Measurements from ENCODE around the gene MAP3K19.
"Not testable (repeated sequence)": the region's sequence is repeated elsewhere in the genome, so short reads cannot be mapped to it uniquely, and the experiment has no call there.

MAP3K19 gene

DNA sequence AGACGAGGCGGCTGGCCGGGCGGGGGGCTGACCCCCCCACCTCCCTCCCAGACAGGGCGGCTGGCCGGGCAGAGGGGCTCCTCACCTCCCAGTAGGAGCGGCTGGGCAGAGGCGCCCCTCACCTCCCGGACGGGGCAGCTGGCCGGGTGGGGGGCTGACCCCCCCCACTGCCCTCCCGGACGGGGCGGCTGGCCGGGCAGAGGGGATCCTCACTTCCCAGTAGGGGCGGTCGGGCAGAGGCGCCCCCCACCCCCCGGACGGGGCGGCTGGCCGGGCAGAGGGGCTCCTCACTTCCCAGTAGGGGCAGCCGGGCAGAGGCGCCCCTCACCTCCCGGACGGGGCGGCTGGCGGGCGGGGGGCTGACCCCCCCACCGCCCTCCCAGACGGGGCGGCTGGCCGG lies 14.0 kb downstream of the MAP3K19 start:
- H3K4me1 ChIP-seq (ENCODE audit: insufficient read depth, low read length); H3K9ac ChIP-seq (ENCODE audit: low read depth, low read length); H3K9me3 ChIP-seq (ENCODE audit: control insufficient read depth, insufficient read depth, low read length); H3K36me3 ChIP-seq (ENCODE audit: insufficient read depth, low read length): not testable (repeated sequence)

DNA sequence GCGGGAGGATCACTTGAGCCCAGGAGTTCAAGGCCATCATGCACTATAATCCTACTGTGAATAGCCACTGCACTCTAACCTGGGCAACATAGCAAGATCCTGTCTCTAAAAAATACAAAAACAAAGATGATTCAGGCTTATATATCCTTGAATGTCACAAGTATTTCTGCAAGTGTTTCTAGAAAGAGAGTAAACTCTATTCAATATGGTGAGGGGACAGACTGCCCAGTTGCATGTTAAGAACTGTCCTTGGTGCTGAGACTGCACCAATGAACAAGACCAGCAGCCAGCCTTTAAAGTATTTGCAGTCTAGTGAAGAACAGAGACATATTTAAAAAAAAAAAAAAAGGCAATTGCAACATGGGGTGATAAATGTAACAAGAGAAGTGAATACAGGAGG lies 16.4 kb downstream of the MAP3K19 start:
- no peak overlapping the region for H3K9ac ChIP-seq (ENCODE audit: low read depth, low read length)
- no peaks in the 10 kb centered on the region for H3K9me3 ChIP-seq (ENCODE audit: control insufficient read depth, insufficient read depth, low read length)
- no peaks in the 10 kb centered on the region for H3K36me3 ChIP-seq (ENCODE audit: insufficient read depth, low read length)
- H3K4me1 ChIP-seq (ENCODE audit: insufficient read depth, low read length), result no peaks in the 10 kb centered on the region

DNA sequence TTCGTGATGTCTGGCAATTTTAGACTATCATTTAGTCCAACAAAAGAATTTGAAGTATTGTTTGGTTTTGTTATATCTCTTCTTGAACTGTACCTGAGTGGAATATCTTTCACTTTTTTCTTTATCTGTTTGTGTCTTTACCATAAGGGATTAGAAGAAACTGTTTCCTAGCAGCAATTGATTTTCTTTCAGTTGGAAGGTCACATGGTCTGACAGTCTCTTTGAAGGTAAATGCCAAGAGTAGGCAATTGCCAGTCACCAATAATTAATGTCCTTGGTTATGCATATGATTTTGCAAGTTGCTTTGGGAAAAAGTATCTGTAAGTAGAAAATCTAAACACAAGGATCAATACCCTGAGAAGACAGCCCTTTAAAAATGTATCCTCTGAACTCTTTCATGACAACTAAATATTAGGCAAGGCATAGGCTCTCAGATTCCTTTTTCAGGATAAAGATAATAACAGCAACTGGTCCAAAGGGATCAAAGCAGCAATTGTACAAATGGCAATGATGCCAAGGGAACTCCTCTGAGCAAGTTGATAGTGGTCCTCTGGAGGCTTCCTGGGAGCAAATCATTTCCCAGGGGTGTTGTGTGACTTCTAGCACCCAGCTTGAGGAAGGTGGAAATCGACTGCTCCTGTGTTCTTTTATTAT lies 17.6 kb downstream of the MAP3K19 start:
- Histone ChIP-seq H3K4me1 (ENCODE audit: insufficient read depth, low read length) (no peaks in the 10 kb centered on the region), H3K36me3 (ENCODE audit: insufficient read depth, low read length) (no peaks in the 10 kb centered on the region), H3K9ac (ENCODE audit: low read depth, low read length) (no peak overlapping the region), H3K9me3 (ENCODE audit: control insufficient read depth, insufficient read depth, low read length) (no peaks in the 10 kb centered on the region)

DNA sequence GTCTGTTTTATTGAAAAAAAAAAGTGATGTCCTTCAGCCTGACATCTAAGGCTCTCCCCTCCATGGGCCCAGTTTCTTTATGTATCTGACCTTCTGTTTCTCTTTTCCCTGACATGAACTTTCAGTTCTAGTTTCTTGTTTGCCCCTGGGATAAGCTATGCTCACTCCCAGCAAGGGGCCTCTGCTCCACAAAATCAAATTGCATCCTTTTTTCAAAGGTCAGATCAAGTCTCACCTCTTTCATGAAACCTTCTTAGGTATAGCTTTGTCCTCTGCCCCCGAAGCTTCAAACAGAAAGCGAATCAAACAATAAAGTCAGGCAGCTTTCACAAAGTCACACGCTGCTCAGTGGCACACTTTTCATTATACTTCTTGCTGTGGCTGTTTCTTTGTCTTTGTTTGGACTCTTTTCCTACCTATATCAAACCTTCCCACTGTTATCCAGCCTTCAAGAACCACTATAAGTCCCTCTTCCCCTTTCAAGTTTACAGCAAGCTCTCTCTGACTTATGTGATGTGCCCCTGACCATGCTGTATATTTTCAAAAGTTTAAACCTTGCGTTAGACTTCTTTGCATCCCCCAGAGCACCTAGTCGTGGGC lies 23.3 kb downstream of the MAP3K19 start:
- H3K36me3 ChIP-seq (ENCODE audit: insufficient read depth, low read length), result no peaks in the 10 kb centered on the region
- H3K9ac ChIP-seq (ENCODE audit: low read depth, low read length), result no peak overlapping the region
- no peaks in the 10 kb centered on the region for H3K9me3 ChIP-seq (ENCODE audit: control insufficient read depth, insufficient read depth, low read length)
- H3K4me1 ChIP-seq (ENCODE audit: insufficient read depth, low read length), result no peaks in the 10 kb centered on the region

DNA sequence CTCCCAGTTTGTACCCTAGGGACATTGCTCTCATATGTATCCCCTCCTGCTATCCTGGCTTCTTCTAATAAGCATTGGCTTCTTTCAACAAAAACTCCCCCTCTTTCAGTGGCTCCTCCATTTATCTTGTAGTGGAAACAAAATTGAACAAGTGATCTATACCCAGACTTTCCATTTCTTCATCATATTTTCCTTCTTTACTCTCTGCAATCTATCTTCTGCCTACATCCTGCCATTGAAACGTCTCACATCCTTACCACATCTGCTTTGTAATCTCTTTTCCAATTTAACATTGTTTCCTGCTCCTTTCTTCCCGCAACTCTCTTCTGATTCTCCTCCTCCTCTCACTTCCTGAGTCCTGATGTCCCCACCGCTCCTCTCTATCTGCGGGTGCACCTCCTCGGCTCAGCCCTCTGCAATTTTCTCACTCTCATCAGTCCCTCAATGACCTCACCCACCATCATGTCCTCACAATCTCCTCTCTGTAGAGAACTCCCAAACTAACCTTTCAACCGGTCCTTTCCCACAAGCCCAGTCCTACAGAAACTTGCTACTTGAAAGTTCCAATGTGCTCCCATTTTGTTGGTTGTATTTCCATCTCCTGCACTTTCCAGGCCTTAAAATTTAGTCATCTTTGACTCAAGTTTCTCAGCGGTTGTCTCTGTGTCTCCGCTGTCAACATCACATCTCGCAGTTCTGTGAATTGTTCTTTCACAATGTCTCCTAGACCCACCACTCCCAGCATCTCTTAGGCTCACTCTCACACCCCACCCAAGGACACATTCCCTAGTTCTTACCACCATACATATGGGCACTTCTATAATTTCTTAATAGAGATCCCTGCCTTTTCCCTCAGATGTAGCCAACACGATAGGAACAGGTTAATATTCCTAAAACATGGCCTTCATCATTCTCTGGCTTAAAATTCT lies 24.0 kb downstream of the MAP3K19 start:
- H3K9me3 ChIP-seq (ENCODE audit: control insufficient read depth, insufficient read depth, low read length), result no peaks in the 10 kb centered on the region
- no peaks in the 10 kb centered on the region for H3K4me1 ChIP-seq (ENCODE audit: insufficient read depth, low read length)
- no peak overlapping the region for H3K9ac ChIP-seq (ENCODE audit: low read depth, low read length)
- H3K36me3 ChIP-seq (ENCODE audit: insufficient read depth, low read length), result no peaks in the 10 kb centered on the region

DNA sequence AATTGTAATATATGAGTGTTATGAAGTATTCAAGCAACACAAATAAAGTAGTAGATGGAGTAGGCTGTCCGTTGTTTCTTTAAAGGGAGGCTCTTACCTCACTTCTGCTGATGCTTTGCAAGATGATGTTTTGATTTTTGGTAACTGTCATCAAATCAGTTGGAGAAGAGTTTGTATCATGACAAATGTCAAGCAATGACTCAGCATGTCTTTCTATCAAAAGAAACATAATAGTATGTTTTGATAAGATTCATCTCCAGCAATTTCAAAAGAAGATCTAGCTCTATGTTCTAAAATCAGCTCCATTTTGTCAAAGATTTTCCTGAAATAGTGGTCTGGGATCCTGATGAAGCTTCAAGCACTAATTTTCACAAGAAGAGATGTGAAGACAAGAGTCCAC lies 25.6 kb downstream of the MAP3K19 start:
- Histone ChIP-seq H3K36me3 (ENCODE audit: insufficient read depth, low read length) (no peaks in the 10 kb centered on the region), H3K9me3 (ENCODE audit: control insufficient read depth, insufficient read depth, low read length) (no peaks in the 10 kb centered on the region), H3K4me1 (ENCODE audit: insufficient read depth, low read length) (no peaks in the 10 kb centered on the region), H3K9ac (ENCODE audit: low read depth, low read length) (no peak overlapping the region)

DNA sequence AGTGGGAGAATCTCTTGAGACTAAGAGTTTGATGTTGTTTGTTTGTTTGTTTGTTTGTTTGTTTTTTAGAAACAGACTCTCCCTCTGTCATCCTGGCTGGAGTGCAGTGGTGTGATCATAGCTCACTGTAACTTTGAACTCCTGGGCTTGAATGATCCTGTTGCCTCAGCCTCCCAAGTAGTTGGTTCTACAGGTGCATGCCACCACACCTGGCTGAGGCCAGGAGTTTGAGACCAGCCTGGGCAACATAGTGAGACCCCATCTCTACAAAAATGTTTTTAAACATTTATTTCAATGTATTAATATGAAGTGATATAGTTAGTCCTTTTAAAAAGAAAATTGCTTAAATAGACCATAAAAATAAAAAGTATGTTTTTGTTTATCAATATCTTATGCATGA lies 35.6 kb downstream of the MAP3K19 start:
- Histone ChIP-seq H3K9me3 (ENCODE audit: control insufficient read depth, insufficient read depth, low read length) (peaks cover 4% of the 10 kb centered on the region; the same call in 1 of the 2 replicates), H3K36me3 (ENCODE audit: insufficient read depth, low read length) (no peaks in the 10 kb centered on the region), H3K4me1 (ENCODE audit: insufficient read depth, low read length) (no peaks in the 10 kb centered on the region), H3K9ac (ENCODE audit: low read depth, low read length) (no peak overlapping the region)

DNA sequence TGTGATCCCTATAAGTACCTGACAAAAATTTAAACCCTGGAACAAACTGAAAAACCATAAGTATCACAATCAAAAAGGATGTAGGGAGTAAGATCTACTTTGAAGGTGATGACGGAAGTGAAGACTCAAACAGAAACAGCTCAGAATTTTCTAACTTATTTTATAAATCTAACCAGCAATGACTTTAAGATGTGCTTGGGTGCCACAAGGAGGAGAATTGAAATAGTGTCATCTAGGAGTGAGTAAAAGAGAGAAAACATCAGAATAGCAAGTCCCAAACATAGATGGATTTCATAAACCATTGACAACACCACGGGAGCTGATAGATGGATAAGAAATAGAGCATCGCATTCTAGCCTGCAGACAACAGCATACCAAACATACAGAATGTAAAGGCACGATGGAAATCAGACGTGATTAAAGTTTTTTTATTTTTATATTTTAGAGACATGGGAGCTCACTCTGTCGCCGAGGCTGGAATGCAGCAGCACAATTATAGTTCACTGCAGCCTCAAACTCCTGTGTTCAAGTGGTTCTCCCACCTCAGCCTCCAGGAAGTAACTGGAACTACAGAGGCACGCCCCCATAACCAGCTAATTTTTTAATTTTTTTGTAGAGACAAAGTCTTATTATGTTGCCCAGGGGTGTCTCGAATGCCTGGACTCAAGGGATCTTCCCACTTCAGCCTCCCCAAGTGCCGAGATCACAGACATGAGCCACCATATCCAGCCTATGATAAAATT lies 36.9 kb downstream of the MAP3K19 start:
- no peaks in the 10 kb centered on the region for H3K9me3 ChIP-seq (ENCODE audit: control insufficient read depth, insufficient read depth, low read length)
- no peak overlapping the region for H3K9ac ChIP-seq (ENCODE audit: low read depth, low read length)
- peaks cover 2% of the 10 kb centered on the region; the same call in 1 of the 2 replicates for H3K4me1 ChIP-seq (ENCODE audit: insufficient read depth, low read length)
- H3K36me3 ChIP-seq (ENCODE audit: insufficient read depth, low read length), result no peaks in the 10 kb centered on the region

DNA sequence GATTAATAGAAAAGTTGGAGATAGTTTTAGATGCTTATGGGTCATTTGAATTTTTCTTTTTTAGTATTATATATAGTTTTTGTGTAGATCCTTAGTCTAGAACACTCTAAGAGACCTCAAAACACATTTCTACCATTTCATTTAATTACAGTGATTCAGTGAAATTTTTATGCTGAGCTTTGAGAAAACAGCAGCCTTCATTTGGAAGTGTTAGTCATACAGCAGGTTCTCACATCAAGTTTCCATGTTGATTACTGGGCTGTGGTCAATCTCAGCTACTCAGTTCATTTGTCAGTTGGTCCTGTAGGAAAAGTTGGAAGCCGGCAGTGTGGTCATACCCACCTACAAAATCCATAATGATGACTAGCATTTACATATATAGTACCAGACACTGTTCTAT lies 37.9 kb downstream of the MAP3K19 start:
- Histone ChIP-seq H3K36me3 (ENCODE audit: insufficient read depth, low read length) (no peaks in the 10 kb centered on the region), H3K9ac (ENCODE audit: low read depth, low read length) (no peak overlapping the region), H3K9me3 (ENCODE audit: control insufficient read depth, insufficient read depth, low read length) (no peaks in the 10 kb centered on the region), H3K4me1 (ENCODE audit: insufficient read depth, low read length) (peaks cover 6% of the 10 kb centered on the region)

DNA sequence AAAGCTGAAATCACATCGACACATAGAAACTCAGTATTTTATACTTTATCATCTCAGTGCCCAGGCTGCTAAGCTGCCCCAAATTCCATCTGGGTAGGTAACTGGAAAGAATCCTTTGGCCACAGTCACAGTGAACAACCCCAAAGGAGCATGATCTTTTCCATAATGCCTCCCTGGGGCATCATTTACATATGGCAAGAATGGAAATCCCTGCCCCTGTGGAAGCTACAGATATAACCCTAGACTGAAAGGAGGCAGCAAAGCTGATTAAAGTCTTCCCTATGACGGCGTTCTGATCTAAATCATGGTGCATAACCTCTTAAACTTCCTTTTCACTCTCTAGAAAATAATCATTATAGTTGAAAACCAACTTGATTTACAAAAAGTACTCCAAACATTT lies 41.5 kb downstream of the MAP3K19 start:
- H3K36me3 ChIP-seq (ENCODE audit: insufficient read depth, low read length), result no peaks in the 10 kb centered on the region
- H3K4me1 ChIP-seq (ENCODE audit: insufficient read depth, low read length), result peaks cover 6% of the 10 kb centered on the region
- H3K9ac ChIP-seq (ENCODE audit: low read depth, low read length), result no peak overlapping the region
- H3K9me3 ChIP-seq (ENCODE audit: control insufficient read depth, insufficient read depth, low read length), result no peaks in the 10 kb centered on the region

DNA sequence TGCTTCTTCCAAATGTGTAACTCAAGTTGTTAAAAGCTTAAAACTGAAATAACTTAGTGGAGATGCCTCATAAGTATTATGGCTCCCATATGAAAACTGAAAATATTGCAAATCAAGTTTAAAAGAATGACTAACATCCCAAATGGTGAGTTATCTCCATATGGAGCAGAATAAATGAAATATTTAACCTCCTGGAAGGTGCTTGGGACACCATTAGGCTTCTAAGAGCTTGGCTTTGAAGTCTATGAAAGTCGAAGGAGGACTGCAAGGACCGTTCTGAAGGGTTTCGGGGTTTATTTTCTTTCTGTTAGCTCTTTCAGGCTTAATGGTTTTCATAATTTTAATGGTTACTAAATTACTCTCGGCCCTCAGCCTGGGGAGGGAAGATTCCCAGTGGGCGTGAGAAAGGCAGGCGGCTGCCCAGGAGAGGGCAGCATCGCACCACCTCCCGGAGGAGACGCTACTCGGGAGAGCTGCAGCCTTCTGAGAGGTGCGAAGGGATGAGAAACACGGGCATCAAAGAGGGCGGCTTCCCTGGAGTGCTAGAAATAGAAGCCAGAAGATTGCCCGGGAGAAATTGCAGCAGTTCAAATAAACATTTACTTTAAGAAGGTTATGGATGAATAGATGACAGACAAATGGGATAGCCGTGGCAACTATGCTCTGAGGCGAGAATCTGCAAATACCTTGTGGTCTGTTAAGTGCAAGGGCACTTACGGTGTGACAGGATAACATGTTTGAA lies 43.1 kb downstream of the MAP3K19 start:
- Histone ChIP-seq H3K9ac (ENCODE audit: low read depth, low read length) (no peak overlapping the region), H3K36me3 (ENCODE audit: insufficient read depth, low read length) (no peaks in the 10 kb centered on the region), H3K9me3 (ENCODE audit: control insufficient read depth, insufficient read depth, low read length) (no peaks in the 10 kb centered on the region)

DNA sequence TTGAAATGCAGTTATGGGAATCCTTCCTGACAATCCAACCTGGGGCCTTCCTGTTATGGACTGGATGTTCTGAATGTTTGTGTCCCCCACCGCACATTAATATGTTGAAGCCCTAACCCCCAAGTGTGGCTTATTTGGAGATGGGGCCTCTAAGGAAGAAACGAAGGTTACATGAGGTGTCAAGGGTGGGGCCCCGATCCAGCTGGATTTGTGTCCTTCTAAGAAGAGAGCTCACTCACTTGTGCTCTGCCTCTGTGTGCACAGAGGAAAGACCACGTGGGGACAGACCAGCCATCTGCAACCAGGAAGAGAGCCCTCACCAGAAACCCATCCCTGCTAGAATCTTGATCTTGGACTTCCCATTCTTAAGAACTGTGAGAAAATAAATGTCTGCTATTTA lies 44.4 kb downstream of the MAP3K19 start:
- Histone ChIP-seq H3K4me1 (ENCODE audit: insufficient read depth, low read length) (peaks cover 6% of the 10 kb centered on the region), H3K9me3 (ENCODE audit: control insufficient read depth, insufficient read depth, low read length) (no peaks in the 10 kb centered on the region), H3K9ac (ENCODE audit: low read depth, low read length) (no peak overlapping the region), H3K36me3 (ENCODE audit: insufficient read depth, low read length) (no peaks in the 10 kb centered on the region)

More for the DNA sequence above, 43.1 kb downstream of the MAP3K19 start:
- H3K4me1 ChIP-seq (ENCODE audit: insufficient read depth, low read length), result peaks cover 6% of the 10 kb centered on the region

DNA sequence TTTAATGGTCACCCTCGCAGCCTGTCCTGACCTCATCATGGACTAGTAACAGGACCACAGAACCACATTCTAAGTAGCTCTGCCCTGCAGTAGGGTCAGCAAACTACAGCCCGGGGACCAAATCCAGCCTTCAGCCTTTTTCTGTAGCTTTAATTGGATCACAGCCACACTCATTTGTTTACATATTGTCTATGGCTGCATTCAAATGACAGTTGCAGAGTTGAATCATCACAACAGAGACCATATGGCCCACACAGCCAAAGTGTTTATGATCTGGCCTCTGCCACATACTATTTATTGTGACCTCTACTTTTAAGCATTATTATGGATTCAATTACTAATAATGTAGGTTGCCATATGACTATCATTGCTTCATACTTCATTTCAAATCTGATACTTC lies 47.7 kb downstream of the MAP3K19 start:
- H3K4me1 ChIP-seq (ENCODE audit: insufficient read depth, low read length), result peaks cover 2% of the 10 kb centered on the region; the same call in 1 of the 2 replicates
- H3K9ac ChIP-seq (ENCODE audit: low read depth, low read length), result no peak overlapping the region
- H3K36me3 ChIP-seq (ENCODE audit: insufficient read depth, low read length), result no peaks in the 10 kb centered on the region
- no peaks in the 10 kb centered on the region for H3K9me3 ChIP-seq (ENCODE audit: control insufficient read depth, insufficient read depth, low read length)
